Neural progenitor cell (in vitro differentiated cells): ENCODE measurements around the gene PAFAH2. TPM values are rescaled to one million over a fixed set of nuclear protein-coding genes. Genes with fewer than 3 reads are reported as not detected.

Experiments
- DNase-seq: peaks from one replicate; pipeline ENCODE4 v3.0.0-alpha.2; 2016; ENCODE audit warnings: low spot score
- H2AFZ ChIP-seq: fragments of 200-600 bp; sonication (generic); replicated peaks from 2 replicates; pipeline ENCODE4 v1.6.1; 2016; ENCODE audit warnings: antibody characterized with exemption
- H3F3A ChIP-seq: fragments of 200-600 bp; sonication (generic); 2 replicates; pipeline ENCODE4 v1.6.1; 2016; ENCODE audit warnings: antibody characterized with exemption, low read depth
- H3K27ac ChIP-seq: fragments of 200-600 bp; sonication (generic); 2 replicates; pipeline ENCODE4 v1.5.1; 2016; ENCODE audit warnings: mild to moderate bottlenecking
- H3K27me3 ChIP-seq: fragments of 200-600 bp; sonication (generic); 2 replicates; pipeline ENCODE4 v1.6.1; 2016; ENCODE audit warnings: mild to moderate bottlenecking, moderate library complexity
- H3K36me3 ChIP-seq: fragments of 200-600 bp; sonication (generic); 2 replicates; pipeline ENCODE4 v1.5.1; 2016
- H3K4me1 ChIP-seq: fragments of 200-600 bp; sonication (generic); 2 replicates; pipeline ENCODE4 v1.6.1; 2016; ENCODE audit warnings: mixed run types
- H3K4me2 ChIP-seq: fragments of 200-600 bp; sonication (generic); 2 replicates; pipeline ENCODE4 v1.6.1; 2016
- H3K4me3 ChIP-seq: fragments of 200-600 bp; sonication (generic); 2 replicates; pipeline ENCODE4 v1.5.1; 2016
- H3K79me2 ChIP-seq: fragments of 200-600 bp; sonication (generic); 2 replicates; pipeline ENCODE4 v1.6.1; 2016; ENCODE audit warnings: low read depth
- H3K9ac ChIP-seq: fragments of 200-600 bp; sonication (generic); 2 replicates; pipeline ENCODE4 v1.6.1; 2016
- H3K9me3 ChIP-seq: fragments of 200-600 bp; sonication (generic); 2 replicates; pipeline ENCODE4 v1.5.1; 2016; ENCODE audit warnings: low read depth
- H4K20me1 ChIP-seq: fragments of 200-600 bp; sonication (generic); 2 replicates; pipeline ENCODE4 v1.6.1; 2016; ENCODE audit warnings: low read depth
- H3K27ac Mint-ChIP-seq: 3 replicates; pipeline ENCODE4 v1.8.0; 2021; ENCODE audit warnings: mixed read lengths
- H3K27me3 Mint-ChIP-seq: 2 replicates; pipeline ENCODE4 v1.8.0; 2022; ENCODE audit warnings: low read depth, mild to moderate bottlenecking, inconsistent platforms, moderate library complexity, mixed read lengths; ENCODE audit not compliant: insufficient read depth
- H3K36me3 Mint-ChIP-seq: 3 replicates; pipeline ENCODE4 v1.8.0; 2021; ENCODE audit warnings: mixed read lengths
- H3K4me1 Mint-ChIP-seq: 3 replicates; pipeline ENCODE4 v1.8.0; 2021; ENCODE audit warnings: mixed read lengths
- H3K4me3 Mint-ChIP-seq: 3 replicates; pipeline ENCODE4 v1.8.0; 2021; ENCODE audit warnings: mild to moderate bottlenecking, moderate library complexity, mixed read lengths
- H3K9me3 Mint-ChIP-seq: 3 replicates; pipeline ENCODE4 v1.8.0; 2020; ENCODE audit warnings: mixed read lengths
- EZH2 ChIP-seq: fragments of 200-600 bp; sonication (generic); IDR thresholded peaks from 2 replicates; pipeline ENCODE4 v1.6.1; 2017; ENCODE audit warnings: antibody characterized with exemption, mild to moderate bottlenecking, moderate library complexity
- EZH2phosphoT487 ChIP-seq: fragments of 200-600 bp; sonication (generic); IDR thresholded peaks from 2 replicates; pipeline ENCODE4 v1.6.1; 2017; ENCODE audit warnings: antibody characterized with exemption
- small RNA-seq: library from RNA; depleted of rRNA; stranded (forward); fragments of <200 nt; gene quantifications from one replicate; pipeline ENCODE3, GENCODE V24; 2015
- total RNA-seq: library from RNA; depleted of rRNA; stranded (reverse); fragments of >200 nt; gene quantifications from 2 replicates; pipeline ENCODE4 v1.2.3, GENCODE V29; 2015; ENCODE audit warnings: low replicate concordance
- TF ChIP-seq, protein P1 (sequence below): fragments of 200-600 bp; sonication (generic); IDR thresholded peaks from 2 replicates; pipeline ENCODE4 v1.5.1; 2017; ENCODE audit warnings: antibody characterized with exemption, mild to moderate bottlenecking

Gene PAFAH2
- total RNA-seq, 1 donor from 2014 or later: 18.2 TPM

DNA sequence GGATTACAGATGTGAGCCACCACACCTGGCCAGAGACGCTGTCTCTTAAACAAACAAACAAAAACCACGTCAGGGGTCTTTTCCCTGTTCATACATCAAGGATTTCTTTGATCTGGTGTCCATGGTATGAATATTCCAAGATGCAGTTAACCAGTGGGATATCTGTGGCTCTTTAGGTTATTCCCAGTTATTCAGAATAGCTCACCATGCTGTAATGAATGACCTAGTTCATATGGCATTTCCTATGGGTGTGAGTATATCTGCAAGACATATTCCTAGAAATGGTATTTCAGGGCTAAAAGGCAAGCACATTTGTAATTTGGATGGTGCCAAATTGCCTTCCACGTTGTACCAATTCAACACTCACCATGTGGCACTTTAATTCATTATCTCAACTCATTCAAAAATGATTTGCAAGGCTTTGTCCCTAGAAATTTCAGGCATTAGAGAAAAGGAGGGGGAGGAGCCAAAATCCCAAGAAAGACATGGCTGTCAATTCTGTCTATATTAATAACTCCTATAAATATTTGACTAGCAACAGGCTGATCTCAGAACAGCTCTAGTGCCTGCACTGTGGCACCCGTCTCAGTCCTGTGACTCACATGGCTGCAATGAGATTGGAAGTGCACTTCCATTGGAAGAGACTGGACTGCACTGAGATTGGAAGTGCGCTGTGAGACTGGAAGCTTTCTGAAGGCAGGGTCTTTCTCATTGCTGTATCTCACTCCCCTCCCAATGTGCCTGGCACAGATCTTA is 85.6 kb downstream of the PAFAH2 start:
- Histone ChIP-seq H2AFZ (no peak overlapping the region), H4K20me1 (no peaks in the 10 kb centered on the region), H3K9ac (no peak overlapping the region), H3F3A (no peaks in the 10 kb centered on the region), H3K79me2 (no peaks in the 10 kb centered on the region), H3K36me3 (no peaks in the 10 kb centered on the region), H3K4me3 (no peak overlapping the region), H3K4me2 (no peak overlapping the region), H3K27ac (no peak overlapping the region), H3K9me3 (no peaks in the 10 kb centered on the region), H3K4me1 (peaks cover 5% of the 10 kb centered on the region), H3K27me3 (no peaks in the 10 kb centered on the region)
- peaks cover 15% of the 10 kb centered on the region for H3K4me1 Mint-ChIP-seq
- H3K27me3 Mint-ChIP-seq: peaks cover 3% of the 10 kb centered on the region
- no peak overlapping the region for H3K4me3 Mint-ChIP-seq
- TF ChIP-seq EZH2phosphoT487: no peak
- TF ChIP-seq EZH2: no peak
- TF ChIP-seq, protein P1, sequence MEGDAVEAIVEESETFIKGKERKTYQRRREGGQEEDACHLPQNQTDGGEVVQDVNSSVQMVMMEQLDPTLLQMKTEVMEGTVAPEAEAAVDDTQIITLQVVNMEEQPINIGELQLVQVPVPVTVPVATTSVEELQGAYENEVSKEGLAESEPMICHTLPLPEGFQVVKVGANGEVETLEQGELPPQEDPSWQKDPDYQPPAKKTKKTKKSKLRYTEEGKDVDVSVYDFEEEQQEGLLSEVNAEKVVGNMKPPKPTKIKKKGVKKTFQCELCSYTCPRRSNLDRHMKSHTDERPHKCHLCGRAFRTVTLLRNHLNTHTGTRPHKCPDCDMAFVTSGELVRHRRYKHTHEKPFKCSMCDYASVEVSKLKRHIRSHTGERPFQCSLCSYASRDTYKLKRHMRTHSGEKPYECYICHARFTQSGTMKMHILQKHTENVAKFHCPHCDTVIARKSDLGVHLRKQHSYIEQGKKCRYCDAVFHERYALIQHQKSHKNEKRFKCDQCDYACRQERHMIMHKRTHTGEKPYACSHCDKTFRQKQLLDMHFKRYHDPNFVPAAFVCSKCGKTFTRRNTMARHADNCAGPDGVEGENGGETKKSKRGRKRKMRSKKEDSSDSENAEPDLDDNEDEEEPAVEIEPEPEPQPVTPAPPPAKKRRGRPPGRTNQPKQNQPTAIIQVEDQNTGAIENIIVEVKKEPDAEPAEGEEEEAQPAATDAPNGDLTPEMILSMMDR: no peak
- H3K27ac Mint-ChIP-seq: no peak overlapping the region
- no peak for DNase-seq
- H3K9me3 Mint-ChIP-seq: peaks cover 5% of the 10 kb centered on the region
- H3K36me3 Mint-ChIP-seq: peaks cover 1% of the 10 kb centered on the region

DNA sequence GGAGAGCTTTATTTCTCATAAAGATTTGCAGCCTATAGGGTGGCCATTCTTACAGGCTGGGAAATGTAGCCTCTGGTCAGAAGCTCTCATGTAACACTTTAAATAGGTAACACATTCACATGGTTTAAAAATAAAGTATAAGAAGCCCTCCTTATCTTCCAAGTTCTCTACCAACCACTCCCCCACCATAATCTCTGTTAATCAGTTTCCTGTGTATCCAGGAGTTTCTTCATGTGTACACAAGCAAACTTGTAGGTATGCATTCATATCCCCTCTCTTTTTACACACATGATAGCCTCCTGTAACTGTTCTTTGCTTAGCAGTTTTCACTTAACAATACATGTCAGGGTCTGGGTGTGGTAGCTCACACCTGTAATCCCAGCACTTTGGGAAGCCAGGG is 86.7 kb downstream of the PAFAH2 start:
- Histone ChIP-seq H3F3A (peaks cover 8% of the 10 kb centered on the region), H3K4me2 (no peak overlapping the region), H3K27ac (no peak overlapping the region), H3K9ac (no peak overlapping the region), H3K27me3 (no peaks in the 10 kb centered on the region), H3K36me3 (no peaks in the 10 kb centered on the region), H3K4me1 (peaks cover 11% of the 10 kb centered on the region), H4K20me1 (no peaks in the 10 kb centered on the region), H3K79me2 (no peaks in the 10 kb centered on the region), H3K4me3 (no peak overlapping the region), H3K9me3 (no peaks in the 10 kb centered on the region), H2AFZ (no peak overlapping the region)
- Mint-ChIP-seq H3K27me3 (peaks cover 3% of the 10 kb centered on the region), H3K9me3 (peaks cover 5% of the 10 kb centered on the region), H3K4me1 (peaks cover 23% of the 10 kb centered on the region), H3K4me3 (no peak overlapping the region), H3K27ac (no peak overlapping the region), H3K36me3 (peaks cover 1% of the 10 kb centered on the region)
- no peak for DNase-seq
- TF ChIP-seq, protein P1: no peak
- no peak for TF ChIP-seq EZH2
- no peak for TF ChIP-seq EZH2phosphoT487

Small RNAs within 50 kb of the gene (small RNA-seq; reads per million reads assigned to genes)
- gene RF00283 (not detected), gene RF00492 (not detected), gene RNU6-110P (not detected)

Other genes starting within 250 kb of the PAFAH2 start
- gene SELENON, start 197.9 kb downstream of the PAFAH2 start, total RNA-seq: 24.9 and 50.4 TPM in 2 replicates
- gene MTFR1L, start 178.1 kb downstream of the PAFAH2 start, total RNA-seq: 20.7 and 31.2 TPM in 2 replicates
- 15.2 and 17.1 TPM in 2 replicates for gene AUNIP, start 138.6 kb downstream of the PAFAH2 start, total RNA-seq
- gene PAQR7, start 122.4 kb downstream of the PAFAH2 start, total RNA-seq: 1.1 and 3.7 TPM in 2 replicates
- 356 and 519 TPM in 2 replicates for gene STMN1, start 91.6 kb downstream of the PAFAH2 start, total RNA-seq
- gene EXTL1, start 23.7 kb upstream of the PAFAH2 start, total RNA-seq: 0.95 and 2.1 TPM in 2 replicates
- gene SLC30A2, start 48.1 kb upstream of the PAFAH2 start, total RNA-seq: not detected in 2 replicates
- not detected in 2 replicates for gene TRIM63, start 69.6 kb upstream of the PAFAH2 start, total RNA-seq
- gene PDIK1L, start 113.8 kb upstream of the PAFAH2 start, total RNA-seq: 11.0 and 12.0 TPM in 2 replicates
- gene FAM110D, start 161.0 kb upstream of the PAFAH2 start, total RNA-seq: 0.28 and 0.50 TPM in 2 replicates
- gene C1orf232, start 170.9 kb upstream of the PAFAH2 start, total RNA-seq: not detected in 2 replicates
- gene ZNF593, start 171.8 kb upstream of the PAFAH2 start, total RNA-seq: 3.3 and 13.3 TPM in 2 replicates
- gene ZNF593OS, start 173.8 kb upstream of the PAFAH2 start, total RNA-seq: 0.67 and 2.1 TPM in 2 replicates
- gene CNKSR1, start 179.4 kb upstream of the PAFAH2 start, total RNA-seq: 7.8 and 13.0 TPM in 2 replicates
- gene CATSPER4, start 192.5 kb upstream of the PAFAH2 start, total RNA-seq: 0.40 TPM in 1 of 2 replicates, not detected in the other
- 41.4 and 54.1 TPM in 2 replicates for gene CEP85, start 236.1 kb upstream of the PAFAH2 start, total RNA-seq